Measurements from ENCODE around the gene SLC25A14.

Gene SLC25A14

GRCh38 chrX:130419263-130419662 lies 79.5 kb downstream of the SLC25A14 start:
- no peak for TF ChIP-seq CTCF (conservative IDR thresholded peaks at IDR 0.05; ENCODE audit: control insufficient read depth, insufficient read depth, low read depth, low read length)
- DNase-seq (ENCODE audit: low read depth) = no peak
- H3K4me3 ChIP-seq (ENCODE audit: control insufficient read depth, low read depth, low read length) = no peak overlapping the region

Measured in fibroblast of mammary gland (primary cell).